ENCODE results near the gene HHATL.

DNA sequence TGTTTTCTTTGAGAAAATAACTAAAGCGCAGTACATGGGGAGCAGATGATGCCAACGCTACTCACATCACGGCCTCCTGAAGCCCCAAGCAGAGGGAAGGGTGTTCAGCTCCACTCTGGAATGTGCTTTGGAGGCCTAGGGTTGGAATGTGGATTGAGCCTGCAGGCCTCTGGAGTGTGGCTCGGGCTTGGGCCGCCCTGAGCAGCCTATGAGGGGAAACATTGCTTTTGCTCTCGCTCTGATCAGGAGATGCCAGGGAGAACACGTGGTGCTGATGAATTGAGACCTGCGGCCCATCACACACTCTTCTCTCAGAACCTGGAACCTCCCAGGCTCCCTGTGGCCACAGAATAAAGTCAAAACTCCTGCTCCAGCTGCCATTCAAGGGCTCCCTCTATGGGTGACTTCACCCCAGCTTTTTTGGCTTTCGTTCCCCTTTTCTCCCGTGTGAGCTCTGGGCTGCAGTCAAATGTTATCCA, 47.2 kb upstream of the HHATL start:
- TF ChIP-seq CTCF (IDR thresholded peaks at IDR 0.05): no peak
- no peak for TF ChIP-seq POLR2A (IDR thresholded peaks at IDR 0.05)
